GM06990 (cell line): ENCODE data around the gene C19orf85.

Experiments
- DNase-seq: peaks from one replicate; pipeline ENCODE4 v3.0.0-alpha.2; 2011; ENCODE audit not compliant: insufficient read length; ENCODE audit errors: extremely low read depth
- H3K27me3 ChIP-seq: replicated peaks from 2 replicates; pipeline ENCODE4 v1.6.0; 2011; ENCODE audit warnings: low read length; ENCODE audit not compliant: control insufficient read depth, insufficient read depth
- H3K36me3 ChIP-seq: 2 replicates; pipeline ENCODE4 v1.5.1; 2011; ENCODE audit warnings: low read length; ENCODE audit not compliant: control insufficient read depth, insufficient read depth
- H3K4me3 ChIP-seq: replicated peaks from 2 replicates; pipeline ENCODE4 v1.5.1; 2011; ENCODE audit warnings: low read depth, mild to moderate bottlenecking, control low read depth, low read length
- TF ChIP-seq, protein P1 (sequence below): IDR thresholded peaks from 2 replicates; pipeline ENCODE4 v1.5.1; 2011; ENCODE audit warnings: low read length, control low read depth, mild to moderate bottlenecking, inconsistent platforms; ENCODE audit not compliant: insufficient read depth, poor library complexity, severe bottlenecking

C19orf85 gene

DNA sequence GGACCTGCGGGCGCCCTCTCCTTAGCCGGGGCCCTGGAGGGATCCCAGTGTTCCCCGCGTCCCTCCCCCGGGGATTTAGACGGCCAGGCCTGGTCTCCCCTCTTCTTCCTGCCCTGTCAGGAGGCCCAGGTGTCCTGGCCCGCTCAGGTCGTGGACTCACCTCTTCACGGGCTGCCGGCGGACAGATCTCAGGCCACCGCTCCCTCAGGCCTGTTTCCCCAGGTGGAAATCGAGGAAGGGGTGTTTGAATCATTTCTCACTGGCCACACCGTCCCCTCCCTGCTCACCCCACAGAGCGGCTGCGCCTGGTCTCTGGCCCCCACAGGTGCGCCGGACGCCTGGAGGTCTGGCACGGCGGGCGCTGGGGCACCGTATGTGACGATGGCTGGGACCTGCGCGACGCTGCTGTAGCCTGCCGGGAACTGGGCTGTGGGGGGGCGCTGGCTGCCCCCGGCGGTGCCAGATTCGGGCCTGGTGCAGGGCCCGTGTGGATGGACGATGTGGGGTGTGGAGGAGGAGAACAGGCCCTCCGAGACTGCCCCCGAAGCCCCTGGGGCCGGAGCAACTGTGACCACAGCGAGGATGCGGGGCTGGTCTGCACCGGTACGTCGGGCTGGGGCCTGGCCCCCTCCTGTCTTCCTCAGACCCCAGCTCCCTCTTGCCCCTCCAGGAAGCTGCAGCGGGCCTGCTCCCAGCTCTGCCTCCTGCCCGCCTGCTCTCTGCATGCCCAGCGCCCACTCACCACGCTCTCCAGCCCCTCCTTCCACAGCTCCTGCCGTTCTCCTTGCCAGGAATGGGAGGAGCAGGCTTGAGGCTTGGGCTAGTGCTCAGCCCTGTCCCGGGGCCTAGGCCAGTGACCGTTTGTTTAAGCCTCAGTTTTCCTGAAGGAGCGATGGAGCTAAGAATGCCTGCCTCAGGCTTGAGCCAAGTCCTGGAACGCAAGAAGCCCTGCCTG, 26.2 kb upstream of the C19orf85 start:
- TF ChIP-seq, protein P1, sequence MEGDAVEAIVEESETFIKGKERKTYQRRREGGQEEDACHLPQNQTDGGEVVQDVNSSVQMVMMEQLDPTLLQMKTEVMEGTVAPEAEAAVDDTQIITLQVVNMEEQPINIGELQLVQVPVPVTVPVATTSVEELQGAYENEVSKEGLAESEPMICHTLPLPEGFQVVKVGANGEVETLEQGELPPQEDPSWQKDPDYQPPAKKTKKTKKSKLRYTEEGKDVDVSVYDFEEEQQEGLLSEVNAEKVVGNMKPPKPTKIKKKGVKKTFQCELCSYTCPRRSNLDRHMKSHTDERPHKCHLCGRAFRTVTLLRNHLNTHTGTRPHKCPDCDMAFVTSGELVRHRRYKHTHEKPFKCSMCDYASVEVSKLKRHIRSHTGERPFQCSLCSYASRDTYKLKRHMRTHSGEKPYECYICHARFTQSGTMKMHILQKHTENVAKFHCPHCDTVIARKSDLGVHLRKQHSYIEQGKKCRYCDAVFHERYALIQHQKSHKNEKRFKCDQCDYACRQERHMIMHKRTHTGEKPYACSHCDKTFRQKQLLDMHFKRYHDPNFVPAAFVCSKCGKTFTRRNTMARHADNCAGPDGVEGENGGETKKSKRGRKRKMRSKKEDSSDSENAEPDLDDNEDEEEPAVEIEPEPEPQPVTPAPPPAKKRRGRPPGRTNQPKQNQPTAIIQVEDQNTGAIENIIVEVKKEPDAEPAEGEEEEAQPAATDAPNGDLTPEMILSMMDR = no peak
- Histone ChIP-seq H3K36me3 (no peaks in the 10 kb centered on the region), H3K27me3 (no peaks in the 10 kb centered on the region; the same call in 1 of the 2 replicates), H3K4me3 (no peak overlapping the region)
- DNase-seq = no peak

DNA sequence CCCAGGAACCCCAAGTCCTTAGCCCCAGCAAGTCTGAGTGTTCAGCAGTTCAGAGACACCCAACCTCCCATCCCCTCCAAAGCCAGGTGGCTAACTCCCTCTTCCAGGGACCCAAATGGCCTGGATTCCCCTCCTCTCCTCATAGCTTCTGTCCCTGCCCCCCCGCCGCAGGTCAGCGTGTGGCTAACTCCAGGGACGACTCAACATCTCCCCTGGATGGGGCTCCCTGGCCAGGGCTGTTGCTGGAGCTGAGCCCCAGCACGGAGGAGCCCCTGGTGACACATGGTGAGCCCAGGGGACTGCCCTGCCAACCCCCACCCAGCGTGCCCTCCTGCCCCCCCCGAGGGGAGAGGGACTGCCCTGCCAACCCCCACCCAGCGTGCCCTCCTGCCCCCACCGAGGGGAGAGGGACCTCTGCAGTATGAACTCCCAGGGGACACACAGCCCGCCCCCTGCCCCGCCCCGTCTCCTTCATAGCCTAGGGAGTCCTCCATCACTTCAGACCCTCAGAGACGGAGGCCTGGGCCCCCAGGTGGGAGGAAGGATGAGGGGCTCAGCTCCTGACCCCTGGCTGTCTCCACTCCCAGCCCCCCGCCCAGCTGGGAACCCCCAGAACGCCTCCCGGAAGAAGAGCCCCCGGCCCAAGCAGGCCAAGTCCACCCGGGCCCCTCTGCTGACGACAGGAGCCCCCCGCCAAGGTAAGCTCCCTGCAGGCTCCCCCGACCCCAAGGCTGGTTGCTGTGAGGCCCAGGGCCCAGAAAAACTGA, 25.3 kb upstream of the C19orf85 start:
- no peaks in the 10 kb centered on the region; the same call in 1 of the 2 replicates for H3K27me3 ChIP-seq
- TF ChIP-seq, protein P1 = no peak
- no peak for DNase-seq
- no peaks in the 10 kb centered on the region for H3K36me3 ChIP-seq
- no peak overlapping the region for H3K4me3 ChIP-seq

DNA sequence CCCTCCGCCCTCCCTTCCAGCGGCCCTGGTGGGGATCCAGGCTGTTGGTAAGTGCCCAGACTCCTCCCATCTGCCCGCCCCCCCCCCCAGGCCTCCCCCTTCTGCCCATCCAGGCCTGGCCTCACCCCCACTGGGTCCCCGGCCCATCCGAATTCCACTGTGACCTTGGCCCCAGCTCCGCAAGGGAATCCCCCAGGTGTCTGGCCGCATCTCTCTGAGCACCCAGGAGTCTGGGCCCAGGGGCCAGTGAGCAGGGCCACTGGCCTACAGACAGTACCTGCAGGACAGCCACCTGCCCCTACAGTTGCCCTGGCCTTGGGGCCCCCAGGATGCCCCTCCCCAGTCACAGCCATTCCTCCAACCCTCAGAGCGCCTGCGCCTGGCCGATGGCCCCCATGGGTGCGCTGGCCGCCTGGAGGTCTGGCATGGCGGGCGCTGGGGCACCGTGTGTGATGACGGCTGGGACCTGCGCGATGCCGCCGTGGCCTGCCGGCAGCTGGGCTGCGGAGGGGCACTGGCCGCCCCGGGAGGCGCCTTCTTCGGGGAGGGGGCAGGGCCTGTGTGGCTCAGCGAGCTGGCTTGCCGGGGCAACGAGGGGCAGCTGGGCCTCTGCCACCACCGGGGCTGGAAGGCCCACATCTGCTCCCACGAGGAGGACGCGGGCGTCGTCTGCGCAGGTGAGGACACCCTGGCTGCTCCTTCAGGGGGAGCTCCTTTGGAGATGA, 24.6 kb upstream of the C19orf85 start:
- H3K27me3 ChIP-seq = no peaks in the 10 kb centered on the region
- TF ChIP-seq, protein P1 = no peak
- no peak overlapping the region for H3K4me3 ChIP-seq
- H3K36me3 ChIP-seq = no peaks in the 10 kb centered on the region
- no peak for DNase-seq

DNA sequence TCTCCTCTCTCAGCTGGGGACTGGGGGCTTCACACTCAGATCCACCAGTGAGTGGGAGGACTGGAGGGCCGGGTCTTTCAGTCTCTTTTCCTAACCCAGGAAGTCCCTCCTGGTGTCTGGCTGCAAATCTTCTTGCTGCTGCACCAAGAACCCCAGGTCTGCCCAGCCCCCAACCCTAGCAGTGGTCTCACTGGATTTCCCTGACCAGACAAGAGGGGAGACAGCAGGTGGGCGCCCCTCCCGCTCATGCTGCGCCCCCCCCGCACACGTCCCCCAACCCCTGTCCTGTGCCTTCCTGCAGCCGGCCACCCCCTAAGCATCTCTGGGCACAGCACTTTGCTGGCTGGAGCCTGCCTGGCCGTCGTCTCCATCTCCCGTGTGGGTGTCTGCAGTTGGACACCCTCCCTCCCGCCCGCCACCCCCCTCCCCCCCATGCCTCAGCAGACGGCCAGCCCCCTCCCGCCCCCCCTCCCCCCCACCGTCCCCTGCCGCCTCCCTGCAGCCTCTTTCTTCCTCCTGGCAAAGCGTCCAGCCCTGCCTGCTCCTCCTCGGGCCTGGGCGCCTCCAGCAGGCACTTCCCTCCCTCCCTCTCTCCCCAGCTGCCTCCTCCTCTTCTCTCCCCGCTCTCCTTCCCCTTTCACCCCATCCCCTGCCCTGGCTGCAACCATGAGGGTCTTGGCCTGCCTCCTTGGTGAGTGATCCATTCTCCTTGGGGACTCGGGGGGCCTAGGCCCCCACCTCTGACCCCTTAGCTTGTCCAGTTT, 23.6 kb upstream of the C19orf85 start, which contains the start of gene SSC5D:
Gene SSC5D (plus strand): TSS at position 513 of the 764 bp plus-strand sequence. CDS start 154 bp downstream, at position 667.
- TF ChIP-seq, protein P1 = no peak
- Histone ChIP-seq H3K27me3 (no peaks in the 10 kb centered on the region), H3K4me3 (no peak within 1 kb of the TSS), H3K36me3 (no peaks in the 10 kb centered on the region)
- no peak for DNase-seq
